Smooth muscle cell (in vitro differentiated cells): ENCODE results near the gene TTF2. TPM values are rescaled to one million over a fixed set of nuclear protein-coding genes. Genes with fewer than 3 reads are reported as not detected.
"Not testable (repeated sequence)": the region's sequence is repeated elsewhere in the genome, so short reads cannot be mapped to it uniquely, and the experiment has no call there.

Experiments
- DNase-seq: peaks from one replicate; lab custom pipeline; 2025; ENCODE audit not compliant: unreplicated experiment; lab: John Stamatoyannopoulos, UW
- H2AFZ ChIP-seq: fragments of 200-600 bp; sonication (generic); 2 replicates; pipeline ENCODE4 v1.6.0; 2016; ENCODE audit warnings: antibody characterized with exemption, low read depth, mild to moderate bottlenecking
- H3F3A ChIP-seq: fragments of 200-600 bp; sonication (generic); 2 replicates; pipeline ENCODE4 v1.6.0; 2017; ENCODE audit warnings: antibody characterized with exemption, low read depth
- H3K27ac ChIP-seq: fragments of 200-600 bp; sonication (generic); 2 replicates; pipeline ENCODE4 v1.5.1; 2016; ENCODE audit warnings: low read depth, mild to moderate bottlenecking
- H3K27me3 ChIP-seq: fragments of 200-600 bp; sonication (generic); 2 replicates; pipeline ENCODE4 v1.6.1; 2016; ENCODE audit warnings: low read depth, mild to moderate bottlenecking
- H3K36me3 ChIP-seq: fragments of 200-600 bp; sonication (generic); 2 replicates; pipeline ENCODE4 v1.5.1; 2016; ENCODE audit warnings: low read depth
- H3K4me1 ChIP-seq: fragments of 200-600 bp; sonication (generic); 2 replicates; pipeline ENCODE4 v1.5.1; 2016; ENCODE audit warnings: low read depth
- H3K4me2 ChIP-seq: fragments of 200-600 bp; sonication (generic); 2 replicates; pipeline ENCODE4 v1.6.0; 2016; ENCODE audit warnings: mild to moderate bottlenecking
- H3K4me3 ChIP-seq: fragments of 200-600 bp; sonication (generic); 2 replicates; pipeline ENCODE4 v1.5.1; 2016; ENCODE audit warnings: mild to moderate bottlenecking
- H3K79me2 ChIP-seq: fragments of 200-600 bp; sonication (generic); 2 replicates; pipeline ENCODE4 v1.6.0; 2016; ENCODE audit warnings: low read depth, mild to moderate bottlenecking
- H3K9ac ChIP-seq: fragments of 200-600 bp; sonication (generic); 2 replicates; pipeline ENCODE4 v1.6.0; 2016; ENCODE audit warnings: low read depth
- H3K9me3 ChIP-seq: fragments of 200-600 bp; sonication (generic); replicated peaks from 2 replicates; pipeline ENCODE4 v1.5.1; 2016; ENCODE audit warnings: low read depth
- H4K20me1 ChIP-seq: fragments of 200-600 bp; sonication (generic); 2 replicates; pipeline ENCODE4 v1.6.0; 2016; ENCODE audit warnings: low read depth
- WGBS: methylation state at CpG from one replicate; pipeline ENCODE4 v1.1.7; 2016; ENCODE audit warnings: low lambda C conversion rate; 5-methylcytosine and 5-hydroxymethylcytosine counted together
- polyA plus RNA-seq: library from polyadenylated mRNA; unstranded; fragments of >200 nt; fragmentation: Nextera tagmentation; extraction: Ambion mirVana; gene quantifications from 2 replicates; pipeline ENCODE4 v1.2.1, GENCODE V29; 2016
- total RNA-seq: library from RNA; depleted of rRNA; stranded (reverse); fragments of >200 nt; gene quantifications from 2 replicates; pipeline ENCODE4 v1.2.3, GENCODE V29; 2014
- TF ChIP-seq, protein P1 (sequence below): fragments of 200-600 bp; sonication (generic); IDR thresholded peaks from 2 replicates; pipeline ENCODE4 v1.5.1; 2017; ENCODE audit warnings: borderline replicate concordance, mild to moderate bottlenecking, antibody characterized with exemption; ENCODE audit not compliant: insufficient read depth, poor library complexity, severe bottlenecking

TTF2 gene
- total and polyA plus RNA-seq, 2 experiments from 2014 or later = 4.9 to 8.2 TPM

DNA sequence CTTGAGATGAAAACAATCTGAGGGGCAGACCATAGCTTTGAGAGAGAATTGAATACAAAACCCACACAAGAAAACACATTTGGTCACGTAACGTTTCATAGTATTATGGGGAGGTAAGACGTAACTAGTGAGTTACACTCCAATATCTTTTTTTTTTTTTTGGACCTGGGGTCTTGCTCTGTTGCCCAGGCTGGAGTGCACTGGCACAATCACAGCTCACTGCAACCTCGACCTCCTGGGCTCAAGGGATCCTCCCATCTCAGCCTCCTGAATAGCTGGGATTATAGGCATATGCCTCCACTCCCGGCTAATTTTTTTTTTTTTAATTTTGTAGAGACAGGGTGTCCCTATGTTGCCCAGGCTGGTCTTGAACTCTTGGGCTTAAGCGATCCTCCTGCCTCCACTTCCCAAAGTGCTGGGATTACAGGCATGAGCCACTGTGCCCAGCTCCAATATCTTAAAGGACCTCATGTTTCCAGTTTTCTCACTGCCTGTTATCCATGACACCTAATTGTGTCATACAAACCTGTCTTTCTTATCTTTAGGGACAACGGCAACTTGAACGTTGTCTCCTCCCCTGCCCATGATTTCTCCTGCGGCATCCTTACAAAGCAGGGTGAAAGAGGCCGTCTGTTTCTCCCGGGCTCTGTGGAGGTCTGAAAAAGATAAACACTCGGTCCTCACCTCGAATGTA lies 56.1 kb downstream of the TTF2 start:
- Histone ChIP-seq H3K9me3 (no peaks in the 10 kb centered on the region), H3K27me3 (no peaks in the 10 kb centered on the region), H3K4me3 (no peak overlapping the region), H3K9ac (no peak overlapping the region), H3F3A (no peaks in the 10 kb centered on the region), H3K79me2 (no peaks in the 10 kb centered on the region), H3K27ac (no peak overlapping the region), H3K4me2 (no peak overlapping the region), H4K20me1 (no peaks in the 10 kb centered on the region), H3K36me3 (no peaks in the 10 kb centered on the region), H3K4me1 (peaks cover 6% of the 10 kb centered on the region), H2AFZ (no peak overlapping the region)
- no peak for DNase-seq
- TF ChIP-seq, protein P1, sequence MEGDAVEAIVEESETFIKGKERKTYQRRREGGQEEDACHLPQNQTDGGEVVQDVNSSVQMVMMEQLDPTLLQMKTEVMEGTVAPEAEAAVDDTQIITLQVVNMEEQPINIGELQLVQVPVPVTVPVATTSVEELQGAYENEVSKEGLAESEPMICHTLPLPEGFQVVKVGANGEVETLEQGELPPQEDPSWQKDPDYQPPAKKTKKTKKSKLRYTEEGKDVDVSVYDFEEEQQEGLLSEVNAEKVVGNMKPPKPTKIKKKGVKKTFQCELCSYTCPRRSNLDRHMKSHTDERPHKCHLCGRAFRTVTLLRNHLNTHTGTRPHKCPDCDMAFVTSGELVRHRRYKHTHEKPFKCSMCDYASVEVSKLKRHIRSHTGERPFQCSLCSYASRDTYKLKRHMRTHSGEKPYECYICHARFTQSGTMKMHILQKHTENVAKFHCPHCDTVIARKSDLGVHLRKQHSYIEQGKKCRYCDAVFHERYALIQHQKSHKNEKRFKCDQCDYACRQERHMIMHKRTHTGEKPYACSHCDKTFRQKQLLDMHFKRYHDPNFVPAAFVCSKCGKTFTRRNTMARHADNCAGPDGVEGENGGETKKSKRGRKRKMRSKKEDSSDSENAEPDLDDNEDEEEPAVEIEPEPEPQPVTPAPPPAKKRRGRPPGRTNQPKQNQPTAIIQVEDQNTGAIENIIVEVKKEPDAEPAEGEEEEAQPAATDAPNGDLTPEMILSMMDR = no peak
- 92% methylated on average over 13 of the region's 13 CpGs for WGBS

DNA sequence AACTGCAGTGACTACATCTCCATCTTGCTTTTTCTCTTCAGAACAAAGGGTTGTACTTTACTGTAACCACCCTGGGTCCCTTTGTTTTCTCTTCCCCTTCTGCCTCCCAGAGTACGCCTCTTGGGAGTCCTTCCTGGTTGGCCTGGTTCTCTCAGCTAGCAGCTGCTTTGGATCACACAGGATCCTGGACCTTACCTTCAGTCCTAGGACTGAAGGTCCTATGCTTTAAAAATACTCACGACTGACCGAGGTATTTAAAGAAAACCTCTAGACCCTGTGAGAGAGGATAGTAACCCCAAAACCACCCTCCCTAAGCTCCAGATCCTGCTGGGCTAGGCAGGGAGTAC lies 56.6 kb downstream of the TTF2 start:
- Histone ChIP-seq H3K79me2 (no peaks in the 10 kb centered on the region), H3F3A (no peaks in the 10 kb centered on the region), H3K9me3 (no peaks in the 10 kb centered on the region), H3K27me3 (no peaks in the 10 kb centered on the region), H3K4me2 (no peak overlapping the region), H2AFZ (no peak overlapping the region), H3K36me3 (no peaks in the 10 kb centered on the region), H3K27ac (no peak overlapping the region), H3K9ac (no peak overlapping the region), H3K4me1 (peaks cover 6% of the 10 kb centered on the region), H3K4me3 (no peak overlapping the region), H4K20me1 (no peaks in the 10 kb centered on the region)
- 95% methylated on average over 3 of the region's 3 CpGs for WGBS
- TF ChIP-seq, protein P1 = no peak
- DNase-seq = no peak

DNA sequence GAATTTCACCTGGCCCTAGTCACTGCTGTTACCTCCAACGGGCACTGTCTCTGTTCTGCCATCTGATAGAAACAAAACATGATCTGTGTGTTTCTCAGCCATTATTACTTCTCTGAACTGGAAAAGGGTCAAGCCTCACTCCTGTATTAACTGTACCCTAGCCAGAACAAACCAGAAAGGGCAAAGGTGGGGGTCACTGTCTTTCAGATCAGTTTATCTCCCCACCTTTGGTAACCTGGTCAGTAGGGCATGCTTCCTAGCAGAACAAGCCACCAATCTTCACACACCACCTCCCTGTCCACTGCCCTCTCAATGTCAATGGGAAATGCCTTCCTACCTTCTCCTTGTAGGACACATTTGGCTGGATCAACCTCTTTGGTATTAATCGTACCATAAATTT lies 57.6 kb downstream of the TTF2 start:
- no peaks in the 10 kb centered on the region for H3K36me3 ChIP-seq
- 94% methylated on average over 2 of the region's 2 CpGs for WGBS
- no peak overlapping the region for H3K4me2 ChIP-seq
- peaks cover 12% of the 10 kb centered on the region for H3K4me1 ChIP-seq
- H3K79me2 ChIP-seq = no peaks in the 10 kb centered on the region
- no peak overlapping the region for H2AFZ ChIP-seq
- H3K27ac ChIP-seq = no peak overlapping the region
- H3K9ac ChIP-seq = no peak overlapping the region
- TF ChIP-seq, protein P1 = no peak
- no peak for DNase-seq
- H3K4me3 ChIP-seq = no peak overlapping the region
- H3K9me3 ChIP-seq = no peaks in the 10 kb centered on the region
- no peaks in the 10 kb centered on the region for H3K27me3 ChIP-seq
- H3F3A ChIP-seq = no peaks in the 10 kb centered on the region
- H4K20me1 ChIP-seq = no peaks in the 10 kb centered on the region

DNA sequence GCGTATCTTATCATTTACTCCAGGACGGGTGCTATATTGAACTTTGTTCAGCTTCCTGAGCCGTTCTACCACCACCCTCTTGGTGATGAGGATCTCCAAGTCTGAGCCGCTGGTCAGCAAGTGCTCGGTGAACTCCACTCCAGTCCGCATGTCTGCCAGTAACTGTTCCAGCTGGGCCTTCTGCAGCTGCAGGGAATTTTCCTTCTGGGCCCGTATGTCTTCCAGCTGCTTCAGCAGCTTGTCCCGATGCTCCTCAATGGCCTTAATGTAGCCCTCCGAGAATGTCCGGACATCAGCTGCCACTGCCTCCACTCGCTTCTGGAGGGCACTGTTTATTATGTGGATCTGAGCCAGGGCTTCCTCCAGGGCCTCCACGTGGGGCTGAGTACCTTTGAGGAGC lies 58.0 kb downstream of the TTF2 start:
- TF ChIP-seq, protein P1 = no peak
- Histone ChIP-seq H3K36me3 (no peaks in the 10 kb centered on the region), H3K27ac (no peak overlapping the region), H3K27me3 (no peaks in the 10 kb centered on the region), H3K4me3 (no peak overlapping the region), H3K9ac (no peak overlapping the region), H3K79me2 (no peaks in the 10 kb centered on the region), H2AFZ (no peak overlapping the region), H4K20me1 (no peaks in the 10 kb centered on the region), H3K4me1 (peaks cover 12% of the 10 kb centered on the region), H3F3A (no peaks in the 10 kb centered on the region), H3K9me3 (no peaks in the 10 kb centered on the region), H3K4me2 (no peak overlapping the region)
- 98% methylated on average over 12 of the region's 12 CpGs for WGBS
- DNase-seq = no peak

DNA sequence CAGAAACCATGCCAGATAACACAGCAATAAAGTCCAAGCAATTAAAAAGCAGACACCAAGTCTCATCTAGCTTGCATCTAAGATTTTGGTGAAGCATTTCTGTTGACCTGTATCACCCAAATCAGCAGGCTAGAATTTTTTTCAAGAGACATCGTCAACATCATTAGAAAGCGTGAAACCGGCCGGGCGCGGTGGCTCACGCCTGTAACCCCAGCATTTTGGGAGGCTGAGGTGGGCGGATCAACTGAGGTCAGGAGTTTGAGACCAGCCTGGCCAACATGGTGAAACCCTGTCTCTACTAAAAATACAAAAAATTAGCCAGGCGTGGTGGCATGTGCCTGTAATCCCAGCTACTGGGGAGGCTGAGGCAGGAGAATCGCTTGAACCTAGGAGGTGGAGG lies 59.0 kb downstream of the TTF2 start:
- H3K9me3 ChIP-seq, H3K79me2 ChIP-seq, H3K27me3 ChIP-seq, H4K20me1 ChIP-seq, H2AFZ ChIP-seq, H3K27ac ChIP-seq, DNase-seq, H3K4me3 ChIP-seq, H3K4me2 ChIP-seq, H3K36me3 ChIP-seq, H3F3A ChIP-seq, H3K9ac ChIP-seq: not testable (repeated sequence)
- H3K4me1 ChIP-seq = peaks cover 12% of the 10 kb centered on the region
- WGBS = 98% methylated on average over 10 of the region's 10 CpGs
